ENCODE data around the gene SNORC. TPM values are rescaled to one million over a fixed set of nuclear protein-coding genes. Genes with fewer than 3 reads are reported as not detected.

Gene SNORC
- total RNA-seq, 2 experiments from 2014 or later = 0.13 to 1.4 TPM

DNA sequence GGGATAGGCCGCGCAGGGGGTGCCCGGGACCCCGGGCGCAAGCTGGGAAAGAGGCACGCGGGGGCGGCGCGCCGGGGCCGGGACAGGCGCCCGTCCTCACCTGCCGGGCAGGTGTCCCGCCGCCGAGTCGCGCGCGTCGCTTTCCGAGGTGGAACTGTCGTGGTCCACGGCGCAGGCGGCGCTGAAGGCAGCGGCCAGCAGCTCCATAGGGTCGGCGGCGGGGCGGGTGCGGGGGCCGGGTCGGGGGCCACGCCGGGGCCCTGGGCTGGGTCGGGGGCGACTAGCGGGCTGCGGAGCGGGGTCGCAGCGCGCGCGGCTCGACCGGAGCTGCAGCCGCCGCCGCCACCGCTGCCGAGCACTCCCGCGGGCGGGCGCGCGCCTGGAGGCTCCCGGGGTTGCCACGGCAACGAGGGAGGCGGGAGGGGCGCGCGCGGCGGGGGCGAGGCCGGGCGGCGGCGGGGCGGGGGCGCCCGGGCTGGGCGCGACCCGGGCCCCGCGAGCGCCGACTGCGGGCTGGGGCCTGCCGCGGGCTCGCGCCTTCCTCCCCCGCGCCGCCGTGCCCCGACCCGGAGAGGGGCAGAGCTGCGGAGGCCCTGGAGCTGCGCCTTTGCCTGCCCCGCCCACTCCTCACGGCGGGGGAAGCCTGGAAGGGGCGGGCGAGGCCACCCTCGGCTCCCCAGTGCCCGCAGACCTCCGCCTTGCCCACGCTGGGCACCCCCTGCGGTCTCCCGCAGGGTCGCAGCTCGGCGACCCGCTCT, 57.9 kb downstream of the SNORC start:
- CTCF ChIA-PET (ENCODE audit: unreplicated experiment) = no interaction called here
- no peak overlapping the region for H3K4me3 ChIP-seq (ENCODE audit: low read depth, low read length, poor library complexity, severe bottlenecking)
- DNase-seq (ENCODE audit: low spot score) = no peak
- TF ChIP-seq, protein P1, sequence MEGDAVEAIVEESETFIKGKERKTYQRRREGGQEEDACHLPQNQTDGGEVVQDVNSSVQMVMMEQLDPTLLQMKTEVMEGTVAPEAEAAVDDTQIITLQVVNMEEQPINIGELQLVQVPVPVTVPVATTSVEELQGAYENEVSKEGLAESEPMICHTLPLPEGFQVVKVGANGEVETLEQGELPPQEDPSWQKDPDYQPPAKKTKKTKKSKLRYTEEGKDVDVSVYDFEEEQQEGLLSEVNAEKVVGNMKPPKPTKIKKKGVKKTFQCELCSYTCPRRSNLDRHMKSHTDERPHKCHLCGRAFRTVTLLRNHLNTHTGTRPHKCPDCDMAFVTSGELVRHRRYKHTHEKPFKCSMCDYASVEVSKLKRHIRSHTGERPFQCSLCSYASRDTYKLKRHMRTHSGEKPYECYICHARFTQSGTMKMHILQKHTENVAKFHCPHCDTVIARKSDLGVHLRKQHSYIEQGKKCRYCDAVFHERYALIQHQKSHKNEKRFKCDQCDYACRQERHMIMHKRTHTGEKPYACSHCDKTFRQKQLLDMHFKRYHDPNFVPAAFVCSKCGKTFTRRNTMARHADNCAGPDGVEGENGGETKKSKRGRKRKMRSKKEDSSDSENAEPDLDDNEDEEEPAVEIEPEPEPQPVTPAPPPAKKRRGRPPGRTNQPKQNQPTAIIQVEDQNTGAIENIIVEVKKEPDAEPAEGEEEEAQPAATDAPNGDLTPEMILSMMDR (conservative IDR thresholded peaks at IDR 0.05; ENCODE audit: low read length) = no peak
- TF ChIP-seq EZH2phosphoT487 (IDR thresholded peaks at IDR 0.05; ENCODE audit: borderline replicate concordance, low read depth, low read length) = no peak
- H3K27ac ChIP-seq (ENCODE audit: low read depth, low read length, poor library complexity, severe bottlenecking) = no peak overlapping the region
- H3K79me2 ChIP-seq (ENCODE audit: insufficient read depth, low read depth, low read length) = no peaks in the 10 kb centered on the region
- H3K4me1 ChIP-seq (ENCODE audit: insufficient read depth, low read length, poor library complexity, severe bottlenecking) = no peaks in the 10 kb centered on the region
- H3K4me2 ChIP-seq (ENCODE audit: low read length) = no peak overlapping the region
- no peaks in the 10 kb centered on the region for H4K20me1 ChIP-seq (ENCODE audit: insufficient read depth, low read length)
- POLR2A ChIA-PET = interaction anchor here (0.6 kb wide), 1 partner anchor 38 kb away, joined by 4 read pairs; no protein-coding TSS in a partner anchor
- no peak overlapping the region for H2AFZ ChIP-seq (ENCODE audit: low read length)
- intact Hi-C loops (cut with micrococcal nuclease; ENCODE audit: unreplicated experiment) = no loop called here
- H3K9me3 ChIP-seq (ENCODE audit: low read length) = no peaks in the 10 kb centered on the region
- no peaks in the 10 kb centered on the region for H3K36me3 ChIP-seq (ENCODE audit: insufficient read depth, low read length)
- no TSS peak for BruUV-seq (replicated peaks)
- H3K9me2 ChIP-seq (ENCODE audit: insufficient read depth, low read length) = no peaks in the 10 kb centered on the region

Small RNA genes within 50 kb of the gene (small RNA-seq; reads per million reads assigned to genes)
- gene RF00019 = not detected

Other genes with a start within 250 kb of the SNORC start
- gene EFHD1, start 236.7 kb upstream of the SNORC start, total RNA-seq (2014; rRNA removed; shearing (Covaris generic)) = 1.4 TPM in 1 of 2 replicates, not detected in the other
- not detected in 2 replicates for gene EFHD1, start 236.7 kb upstream of the SNORC start, total RNA-seq (2022)
- 39.1 and 50.5 TPM in 2 replicates for gene GIGYF2, start 172.9 kb upstream of the SNORC start, total RNA-seq (2014; rRNA removed; shearing (Covaris generic))
- 60.9 and 64.8 TPM in 2 replicates for gene GIGYF2, start 172.9 kb upstream of the SNORC start, total RNA-seq (2022)
- gene KCNJ13, start 93.7 kb upstream of the SNORC start, total RNA-seq (2014; rRNA removed; shearing (Covaris generic)) = not detected in 2 replicates
- not detected in 2 replicates for gene KCNJ13, start 93.7 kb upstream of the SNORC start, total RNA-seq (2022)
- not detected in 2 replicates for gene NGEF, start 143.0 kb downstream of the SNORC start, total RNA-seq (2014; rRNA removed; shearing (Covaris generic))
- gene NGEF, start 143.0 kb downstream of the SNORC start, total RNA-seq (2022) = 0.82 TPM in 1 of 2 replicates, not detected in the other
- not detected in 2 replicates for gene NEU2, start 162.4 kb downstream of the SNORC start, total RNA-seq (2014; rRNA removed; shearing (Covaris generic))
- gene NEU2, start 162.4 kb downstream of the SNORC start, total RNA-seq (2022) = not detected in 2 replicates
- gene INPP5D, start 190.1 kb downstream of the SNORC start, total RNA-seq (2014; rRNA removed; shearing (Covaris generic)) = 68.3 and 79.5 TPM in 2 replicates
- gene INPP5D, start 190.1 kb downstream of the SNORC start, total RNA-seq (2022) = 92.6 and 109 TPM in 2 replicates

All from OCI-LY7 (cell line).